ES-I3 (cell line): ENCODE measurements around the gene MACF1.

Experiments
- H3K36me3 ChIP-seq: 2 replicates; pipeline ENCODE4 v1.6.1; 2013; ENCODE audit warnings: mild to moderate bottlenecking, low read length, control low read depth, moderate library complexity; ENCODE audit not compliant: insufficient read depth
- H3K4me1 ChIP-seq: 2 replicates; pipeline ENCODE4 v1.6.1; 2013; ENCODE audit warnings: mild to moderate bottlenecking, control low read depth, low read length; ENCODE audit not compliant: insufficient read depth
- H3K9ac ChIP-seq: 2 replicates; pipeline ENCODE4 v1.6.1; 2013; ENCODE audit warnings: low read depth, mild to moderate bottlenecking, low read length, moderate library complexity
- H3K9me3 ChIP-seq: 2 replicates; pipeline ENCODE4 v1.6.1; 2013; ENCODE audit warnings: mild to moderate bottlenecking, low read length, moderate library complexity; ENCODE audit not compliant: control insufficient read depth, insufficient read depth

The MACF1 gene

GRCh38 chr1:39392851-39393573, 188.5 kb downstream of the MACF1 start:
- peaks cover 12% of the 10 kb centered on the region for H3K36me3 ChIP-seq
- peaks cover 57% of the 10 kb centered on the region for H3K4me1 ChIP-seq
- H3K9me3 ChIP-seq, result no peaks in the 10 kb centered on the region
- H3K9ac ChIP-seq, result no peak overlapping the region

- Histone ChIP-seq H3K9ac (no peak overlapping the region), H3K4me1 (peaks cover 63% of the 10 kb centered on the region), H3K9me3 (no peaks in the 10 kb centered on the region), H3K36me3 (peaks cover 5% of the 10 kb centered on the region; the same call in 1 of the 2 replicates)
Measured at GRCh38 chr1:39393645-39394044, 189.2 kb downstream of the MACF1 start.

DNA sequence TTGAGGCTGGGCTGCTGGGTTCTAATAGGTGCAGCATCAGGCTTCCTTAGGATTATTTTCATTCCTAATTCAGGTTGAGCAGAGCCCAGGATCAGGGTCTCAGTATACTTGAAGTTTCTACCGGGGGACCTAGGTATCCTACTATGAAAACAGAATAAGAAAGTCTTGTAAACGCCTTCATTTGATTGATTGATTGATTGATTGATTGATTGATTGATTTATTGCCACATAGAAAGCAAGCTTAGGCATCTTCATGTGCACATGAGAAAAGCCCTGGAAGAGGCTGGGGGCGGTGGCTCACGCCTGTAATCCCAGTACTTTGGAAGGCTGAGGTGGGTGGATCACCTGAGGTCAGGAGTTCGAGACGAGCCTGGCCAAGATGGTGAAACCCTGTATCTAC, 189.6 kb downstream of the MACF1 start:
- H3K9ac ChIP-seq, result no peak overlapping the region
- H3K9me3 ChIP-seq, result no peaks in the 10 kb centered on the region
- H3K4me1 ChIP-seq, result peaks cover 68% of the 10 kb centered on the region
- H3K36me3 ChIP-seq, result peaks cover 5% of the 10 kb centered on the region; the same call in 1 of the 2 replicates

DNA sequence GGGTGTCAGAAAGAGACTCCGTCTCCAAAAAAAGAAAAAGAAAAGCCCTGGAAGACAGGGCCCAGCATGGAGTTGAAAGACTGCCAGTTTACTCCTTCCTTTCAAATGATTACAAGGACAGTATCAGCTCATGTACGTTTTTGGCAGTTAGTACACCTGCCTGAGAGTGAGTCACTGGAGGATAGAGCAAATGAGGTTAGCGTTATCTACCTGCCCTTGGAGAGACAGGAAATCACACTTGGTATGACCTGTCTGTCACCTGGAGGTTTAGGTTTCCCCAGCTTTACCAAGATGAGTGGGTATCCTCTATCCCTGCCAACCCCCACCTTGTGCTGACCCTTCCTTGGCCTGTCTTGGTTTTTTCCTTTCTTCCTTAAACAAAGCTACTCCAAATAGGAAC, 190.1 kb downstream of the MACF1 start:
- H3K9ac ChIP-seq, result no peak overlapping the region
- H3K4me1 ChIP-seq, result peaks cover 69% of the 10 kb centered on the region
- H3K36me3 ChIP-seq, result peaks cover 5% of the 10 kb centered on the region; the same call in 1 of the 2 replicates
- H3K9me3 ChIP-seq, result no peaks in the 10 kb centered on the region

DNA sequence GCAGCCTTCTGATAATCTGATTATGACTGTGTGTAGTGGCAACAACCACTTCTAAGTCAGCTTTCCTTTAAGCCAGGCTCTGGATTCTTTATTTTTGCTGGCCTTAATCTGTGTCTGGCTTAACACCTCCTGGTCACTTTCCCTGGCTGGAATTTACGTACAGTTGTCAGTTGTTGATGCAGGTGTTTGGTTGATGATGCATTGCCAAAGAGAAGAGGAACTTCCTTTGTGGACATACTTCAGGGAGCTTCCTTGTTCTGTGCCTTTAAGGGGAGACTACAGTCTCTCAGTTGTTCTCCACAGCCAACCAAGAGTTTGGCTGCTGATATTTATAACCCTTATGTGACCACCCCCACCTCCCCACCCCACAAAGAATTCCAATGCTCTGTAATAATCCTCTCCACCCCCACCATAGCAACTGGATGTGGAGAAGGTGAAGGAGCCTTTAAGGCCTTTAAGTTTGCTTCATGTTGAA, 190.9 kb downstream of the MACF1 start:
- Histone ChIP-seq H3K9ac (no peak overlapping the region), H3K36me3 (no peaks in the 10 kb centered on the region), H3K4me1 (peaks cover 69% of the 10 kb centered on the region), H3K9me3 (no peaks in the 10 kb centered on the region)

- Histone ChIP-seq H3K36me3 (no peaks in the 10 kb centered on the region), H3K9me3 (no peaks in the 10 kb centered on the region), H3K9ac (no peak overlapping the region), H3K4me1 (peaks cover 62% of the 10 kb centered on the region)
Measured at GRCh38 chr1:39396671-39397070, 192.2 kb downstream of the MACF1 start.

DNA sequence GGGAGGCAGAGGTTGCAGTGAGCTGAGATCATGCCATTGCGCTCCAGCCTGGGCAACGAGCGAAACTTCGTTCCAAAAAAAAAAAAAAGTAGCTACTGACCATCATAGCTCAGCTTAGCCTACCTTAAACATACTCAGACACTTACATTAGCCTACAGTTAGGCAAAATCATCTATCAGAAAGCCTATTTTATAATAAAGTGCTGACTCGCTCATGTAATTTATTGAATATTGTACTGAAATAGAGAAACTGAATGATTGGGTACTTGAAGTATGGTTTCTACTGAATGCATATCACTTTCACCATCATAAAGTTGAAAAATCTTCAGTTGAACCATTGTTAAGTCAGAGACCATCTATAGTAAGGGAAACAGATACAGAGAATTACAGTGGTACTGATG, 193.0 kb downstream of the MACF1 start:
- Histone ChIP-seq H3K36me3 (no peaks in the 10 kb centered on the region), H3K4me1 (peaks cover 57% of the 10 kb centered on the region), H3K9me3 (no peaks in the 10 kb centered on the region), H3K9ac (no peak overlapping the region)

DNA sequence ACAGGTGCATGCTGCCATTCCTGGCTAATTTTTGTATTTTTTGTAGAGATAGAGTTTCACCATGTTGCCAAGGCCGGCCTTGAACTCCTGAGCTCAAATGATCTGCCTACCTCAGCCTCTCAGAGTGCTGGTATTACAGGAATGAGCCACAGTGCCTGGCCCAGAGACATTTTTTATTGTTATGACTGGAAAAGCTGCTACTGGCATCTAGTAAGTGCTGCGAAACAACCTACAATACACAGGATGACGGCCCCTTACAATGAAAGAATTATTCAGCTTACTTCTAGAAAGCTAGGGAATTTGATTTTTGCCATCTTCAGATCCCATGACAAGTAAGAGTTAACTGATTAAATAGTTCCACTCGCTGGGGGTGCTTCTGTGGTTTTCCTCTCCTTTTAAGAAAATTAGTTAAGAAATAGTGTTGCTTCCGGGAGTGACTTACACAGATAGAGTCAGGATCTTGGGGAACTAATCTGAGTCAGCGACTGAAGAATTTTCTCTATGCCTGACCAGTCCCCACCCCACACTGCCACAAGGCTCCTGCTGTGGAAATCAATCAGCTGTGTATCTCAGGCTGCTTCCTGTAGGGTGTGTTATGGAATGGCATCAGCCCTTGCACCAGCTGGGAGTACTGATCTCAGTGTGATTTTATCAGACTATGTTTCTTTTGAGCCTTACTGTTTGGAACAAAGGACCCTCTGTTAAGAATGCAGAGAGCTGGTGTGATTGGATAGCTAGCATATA, 194.0 kb downstream of the MACF1 start:
- H3K4me1 ChIP-seq, result peaks cover 50% of the 10 kb centered on the region
- H3K9ac ChIP-seq, result no peak overlapping the region; the same call in 1 of the 2 replicates
- H3K9me3 ChIP-seq, result no peaks in the 10 kb centered on the region
- H3K36me3 ChIP-seq, result no peaks in the 10 kb centered on the region

- H3K4me1 ChIP-seq, result peaks cover 36% of the 10 kb centered on the region
- no peaks in the 10 kb centered on the region for H3K9me3 ChIP-seq
- no peaks in the 10 kb centered on the region for H3K36me3 ChIP-seq
- H3K9ac ChIP-seq, result no peak overlapping the region
Measured at GRCh38 chr1:39401106-39401505, 196.6 kb downstream of the MACF1 start.

DNA sequence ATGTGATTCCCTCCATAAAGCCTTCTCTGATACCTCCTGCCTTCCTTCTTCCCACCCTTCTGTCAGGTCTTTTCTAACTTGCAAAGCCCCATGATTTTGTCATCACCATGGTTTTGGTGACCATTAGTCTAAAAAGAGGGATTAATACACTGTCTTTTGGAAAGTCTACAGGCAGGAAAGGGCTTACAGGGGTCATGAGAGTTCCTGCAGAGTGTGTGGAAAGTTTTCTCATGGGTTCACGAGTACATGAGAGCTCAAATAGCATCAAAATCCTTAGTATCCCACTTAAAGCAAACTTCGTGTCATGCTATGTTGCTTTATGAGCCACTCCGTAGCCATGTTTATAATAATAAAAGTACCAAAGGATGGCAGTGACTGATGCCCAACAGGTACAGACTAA, 200.4 kb downstream of the MACF1 start:
- Histone ChIP-seq H3K36me3 (no peaks in the 10 kb centered on the region), H3K4me1 (peaks cover 22% of the 10 kb centered on the region), H3K9me3 (no peaks in the 10 kb centered on the region), H3K9ac (no peak overlapping the region)

GRCh38 chr1:39405358-39405757, 200.9 kb downstream of the MACF1 start:
- Histone ChIP-seq H3K4me1 (peaks cover 22% of the 10 kb centered on the region), H3K9ac (no peak overlapping the region), H3K9me3 (no peaks in the 10 kb centered on the region), H3K36me3 (no peaks in the 10 kb centered on the region)

- no peak overlapping the region for H3K9ac ChIP-seq
- H3K36me3 ChIP-seq, result peaks cover 9% of the 10 kb centered on the region; the same call in 1 of the 2 replicates
- H3K4me1 ChIP-seq, result peaks cover 30% of the 10 kb centered on the region
- H3K9me3 ChIP-seq, result no peaks in the 10 kb centered on the region
Measured at GRCh38 chr1:39406533-39407450, 202.3 kb downstream of the MACF1 start.

GRCh38 chr1:39407510-39407895, 203.0 kb downstream of the MACF1 start:
- Histone ChIP-seq H3K9me3 (no peaks in the 10 kb centered on the region), H3K4me1 (peaks cover 33% of the 10 kb centered on the region), H3K9ac (peak overlapping the region; percentile 64; the same call in 1 of the 2 replicates), H3K36me3 (peaks cover 16% of the 10 kb centered on the region; the same call in 1 of the 2 replicates)
